Measurements from ENCODE around the gene SLC7A1.

Gene SLC7A1

GRCh38 chr13:29607465-29607864 lies 12.0 kb upstream of the SLC7A1 start:
- WGBS (ENCODE audit: extremely low coverage, insufficient coverage, insufficient read length) = no CpG with 5 or more reads among the region's 1 CpG
- DNase-seq = peak in 1 of 2 donors; percentile 69
- Histone ChIP-seq H3K79me2 (ENCODE audit: control insufficient read depth, insufficient read depth, low read length, poor library complexity) (no peaks in the 10 kb centered on the region), H2BK120ac (ENCODE audit: insufficient read depth, low read length, poor library complexity) (no peak overlapping the region), H3K4me3 (ENCODE audit: low read depth, low read length) (no peak overlapping the region), H3K23ac (ENCODE audit: low read length) (no peak overlapping the region), H4K8ac (ENCODE audit: low read depth, low read length) (no peak overlapping the region), H3K9ac (ENCODE audit: low read length) (no peak overlapping the region), H3K27me3 (ENCODE audit: insufficient read depth, low read length) (no peaks in the 10 kb centered on the region), H2BK12ac (ENCODE audit: low read length) (no peak overlapping the region), H2AFZ (ENCODE audit: insufficient read depth, low read length, poor library complexity) (no peak overlapping the region), H3K14ac (ENCODE audit: low read length) (no peak overlapping the region), H3K79me1 (ENCODE audit: low read length) (no peaks in the 10 kb centered on the region), H3K27ac (ENCODE audit: low read depth, low read length) (no peak overlapping the region), H3K4me1 (ENCODE audit: control insufficient read depth in 1 of 2, insufficient read depth in 2 of 2, low read length in 2 of 2) (no peaks in the 10 kb centered on the region), H3K4me2 (ENCODE audit: low read length) (no peak overlapping the region), H4K91ac (ENCODE audit: low read depth, low read length) (no peak overlapping the region), H3K18ac (ENCODE audit: low read length) (no peak overlapping the region), H3K9me3 (ENCODE audit: insufficient read depth, low read depth, low read length) (no peaks in the 10 kb centered on the region), H2BK5ac (ENCODE audit: low read depth, low read length, poor library complexity) (no peak overlapping the region), H4K12ac (ENCODE audit: low read depth, low read length) (no peak overlapping the region), H2AK5ac (ENCODE audit: low read length) (no peak overlapping the region), H3K4ac (ENCODE audit: low read depth, low read length) (no peak overlapping the region), H3K36me3 (ENCODE audit: control insufficient read depth in 1 of 2, insufficient read depth in 2 of 2, low read length in 2 of 2) (no peaks in the 10 kb centered on the region)

DNA sequence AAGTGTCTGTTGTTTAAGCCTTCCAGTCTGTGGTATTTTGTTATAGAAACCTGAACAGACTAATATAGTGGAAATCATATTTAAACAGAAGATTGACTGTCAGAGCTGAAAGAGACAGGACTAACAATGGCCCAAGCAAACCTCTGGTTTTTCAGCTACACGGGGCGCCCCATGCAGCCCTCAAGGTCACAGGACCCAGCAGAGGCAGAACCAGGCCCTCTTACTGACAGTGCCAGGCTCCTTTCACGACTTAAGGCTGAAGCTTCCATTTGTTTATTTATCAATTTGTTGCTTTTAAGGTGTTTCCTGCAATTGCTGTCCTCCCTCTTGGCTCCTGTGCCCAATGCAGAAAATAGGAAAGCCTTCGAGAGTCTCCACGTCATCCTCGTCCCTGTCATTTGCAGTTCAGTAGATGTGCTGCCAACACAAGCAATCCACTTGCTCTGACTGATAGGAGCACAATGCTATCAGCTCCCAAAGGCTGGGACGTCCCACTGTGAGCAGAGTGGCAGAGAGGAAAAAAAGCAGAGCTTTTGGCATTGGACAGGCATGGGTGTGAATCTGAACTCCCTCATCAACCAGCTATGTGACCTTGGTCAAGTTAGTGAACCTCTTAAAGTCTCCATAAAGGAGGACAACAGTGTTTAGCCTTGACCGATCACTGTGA lies 10.5 kb upstream of the SLC7A1 start:
- H4K91ac ChIP-seq (ENCODE audit: low read depth, low read length) = no peak overlapping the region
- no CpG with 5 or more reads among the region's 8 CpGs for WGBS (ENCODE audit: extremely low coverage, insufficient coverage, insufficient read length)
- H3K4me2 ChIP-seq (ENCODE audit: low read length) = no peak overlapping the region
- H3K79me1 ChIP-seq (ENCODE audit: low read length) = no peaks in the 10 kb centered on the region
- no peak overlapping the region for H4K8ac ChIP-seq (ENCODE audit: low read depth, low read length)
- H2BK12ac ChIP-seq (ENCODE audit: low read length) = no peak overlapping the region
- no peak overlapping the region for H3K23ac ChIP-seq (ENCODE audit: low read length)
- no peak overlapping the region for H3K18ac ChIP-seq (ENCODE audit: low read length)
- H3K14ac ChIP-seq (ENCODE audit: low read length) = no peak overlapping the region
- no peak overlapping the region for H3K4ac ChIP-seq (ENCODE audit: low read depth, low read length)
- no peak overlapping the region for H3K4me3 ChIP-seq (ENCODE audit: low read depth, low read length)
- no peaks in the 10 kb centered on the region for H3K36me3 ChIP-seq (ENCODE audit: control insufficient read depth in 1 of 2, insufficient read depth in 2 of 2, low read length in 2 of 2)
- H3K4me1 ChIP-seq (ENCODE audit: control insufficient read depth in 1 of 2, insufficient read depth in 2 of 2, low read length in 2 of 2) = no peaks in the 10 kb centered on the region
- DNase-seq = no peak
- no peak overlapping the region for H2BK120ac ChIP-seq (ENCODE audit: insufficient read depth, low read length, poor library complexity)
- H3K9me3 ChIP-seq (ENCODE audit: insufficient read depth, low read depth, low read length) = no peaks in the 10 kb centered on the region
- H2AK5ac ChIP-seq (ENCODE audit: low read length) = no peak overlapping the region
- H3K27ac ChIP-seq (ENCODE audit: low read depth, low read length) = no peak overlapping the region
- no peak overlapping the region for H2AFZ ChIP-seq (ENCODE audit: insufficient read depth, low read length, poor library complexity)
- no peaks in the 10 kb centered on the region for H3K27me3 ChIP-seq (ENCODE audit: insufficient read depth, low read length)
- H4K12ac ChIP-seq (ENCODE audit: low read depth, low read length) = no peak overlapping the region
- no peak overlapping the region for H3K9ac ChIP-seq (ENCODE audit: low read length)
- no peaks in the 10 kb centered on the region for H3K79me2 ChIP-seq (ENCODE audit: control insufficient read depth, insufficient read depth, low read length, poor library complexity)
- no peak overlapping the region for H2BK5ac ChIP-seq (ENCODE audit: low read depth, low read length, poor library complexity)

- Histone ChIP-seq H3K4me1 (ENCODE audit: control insufficient read depth in 1 of 2, insufficient read depth in 2 of 2, low read length in 2 of 2) (peaks cover 0 to 2% of the 10 kb centered on the region in 2 experiments), H3K18ac (ENCODE audit: low read length) (no peak overlapping the region), H2AFZ (ENCODE audit: insufficient read depth, low read length, poor library complexity) (no peak overlapping the region), H2BK5ac (ENCODE audit: low read depth, low read length, poor library complexity) (no peak overlapping the region), H3K23ac (ENCODE audit: low read length) (no peak overlapping the region), H3K27ac (ENCODE audit: low read depth, low read length) (no peak overlapping the region), H3K4me3 (ENCODE audit: low read depth, low read length) (no peak overlapping the region), H3K4ac (ENCODE audit: low read depth, low read length) (no peak overlapping the region), H4K8ac (ENCODE audit: low read depth, low read length) (no peak overlapping the region), H3K9ac (ENCODE audit: low read length) (no peak overlapping the region), H2BK12ac (ENCODE audit: low read length) (no peak overlapping the region), H3K9me3 (ENCODE audit: insufficient read depth, low read depth, low read length) (no peaks in the 10 kb centered on the region), H4K12ac (ENCODE audit: low read depth, low read length) (no peak overlapping the region), H3K27me3 (ENCODE audit: insufficient read depth, low read length) (no peaks in the 10 kb centered on the region), H3K4me2 (ENCODE audit: low read length) (no peak overlapping the region), H3K79me2 (ENCODE audit: control insufficient read depth, insufficient read depth, low read length, poor library complexity) (peaks cover 10% of the 10 kb centered on the region), H2BK120ac (ENCODE audit: insufficient read depth, low read length, poor library complexity) (no peak overlapping the region), H2AK5ac (ENCODE audit: low read length) (no peak overlapping the region), H4K91ac (ENCODE audit: low read depth, low read length) (no peak overlapping the region), H3K79me1 (ENCODE audit: low read length) (peaks cover 13% of the 10 kb centered on the region), H3K36me3 (ENCODE audit: control insufficient read depth in 1 of 2, insufficient read depth in 2 of 2, low read length in 2 of 2) (no peaks in the 10 kb centered on the region), H3K14ac (ENCODE audit: low read length) (no peak overlapping the region)
- WGBS (ENCODE audit: extremely low coverage, insufficient coverage, insufficient read length) = no CpG with 5 or more reads among the region's 2 CpGs
- DNase-seq = peak; percentile 42 to 79
These were observed 2.8 kb upstream of the SLC7A1 start for GRCh38 chr13:29598321-29598720.

DNA sequence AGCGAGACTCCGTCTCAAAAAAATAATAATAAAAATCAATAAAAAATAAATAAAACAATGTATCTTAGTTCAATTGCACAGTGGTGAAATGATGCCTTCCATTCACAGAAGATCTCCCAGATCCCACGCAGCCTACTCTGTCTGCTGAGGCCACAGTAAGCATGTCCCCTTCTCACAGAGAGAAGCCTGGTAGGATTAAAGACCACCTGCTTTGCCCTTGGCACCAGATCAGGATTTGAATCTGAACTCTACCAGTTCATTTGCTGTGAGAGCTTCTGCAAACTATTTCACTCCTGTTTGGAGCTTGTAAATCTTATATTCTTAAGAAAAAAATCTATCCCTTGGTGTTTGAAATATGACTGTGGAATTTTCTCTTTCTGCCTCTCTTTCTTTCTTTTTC lies 2.2 kb upstream of the SLC7A1 start:
- Histone ChIP-seq H3K14ac (ENCODE audit: low read length) (no peak overlapping the region), H4K91ac (ENCODE audit: low read depth, low read length) (no peak overlapping the region), H2BK5ac (ENCODE audit: low read depth, low read length, poor library complexity) (no peak overlapping the region), H3K79me2 (ENCODE audit: control insufficient read depth, insufficient read depth, low read length, poor library complexity) (peaks cover 12% of the 10 kb centered on the region), H2BK120ac (ENCODE audit: insufficient read depth, low read length, poor library complexity) (no peak overlapping the region), H3K27ac (ENCODE audit: low read depth, low read length) (no peak overlapping the region), H4K12ac (ENCODE audit: low read depth, low read length) (no peak overlapping the region), H2BK12ac (ENCODE audit: low read length) (no peak overlapping the region), H3K4me3 (ENCODE audit: low read depth, low read length) (no peak overlapping the region), H2AK5ac (ENCODE audit: low read length) (no peak overlapping the region), H3K4ac (ENCODE audit: low read depth, low read length) (no peak overlapping the region), H3K4me1 (ENCODE audit: control insufficient read depth in 1 of 2, insufficient read depth in 2 of 2, low read length in 2 of 2) (peaks cover 2 to 8% of the 10 kb centered on the region in 2 experiments), H4K8ac (ENCODE audit: low read depth, low read length) (no peak overlapping the region), H3K9ac (ENCODE audit: low read length) (no peak overlapping the region), H3K23ac (ENCODE audit: low read length) (no peak overlapping the region), H3K18ac (ENCODE audit: low read length) (no peak overlapping the region), H3K27me3 (ENCODE audit: insufficient read depth, low read length) (no peaks in the 10 kb centered on the region), H3K4me2 (ENCODE audit: low read length) (no peak overlapping the region), H3K36me3 (ENCODE audit: control insufficient read depth in 1 of 2, insufficient read depth in 2 of 2, low read length in 2 of 2) (no peaks in the 10 kb centered on the region), H3K79me1 (ENCODE audit: low read length) (peaks cover 15% of the 10 kb centered on the region), H3K9me3 (ENCODE audit: insufficient read depth, low read depth, low read length) (no peaks in the 10 kb centered on the region), H2AFZ (ENCODE audit: insufficient read depth, low read length, poor library complexity) (no peak overlapping the region)
- no CpG with 5 or more reads among the region's 3 CpGs for WGBS (ENCODE audit: extremely low coverage, insufficient coverage, insufficient read length)
- DNase-seq = no peak

Measured in trophoblast cell (in vitro differentiated cells and primary cell).